NCI-H526 treated with DMSO at 0.1 percent for 48 hours (cell line): Measurements from ENCODE around the gene NDUFS3.
"Not testable (repeated sequence)": the region's sequence is repeated elsewhere in the genome, so short reads cannot be mapped to it uniquely, and the experiment has no call there.

Experiments
- DNase-seq: peaks from one replicate; lab custom pipeline; 2025; lab: John Stamatoyannopoulos, UW

The NDUFS3 gene

DNA sequence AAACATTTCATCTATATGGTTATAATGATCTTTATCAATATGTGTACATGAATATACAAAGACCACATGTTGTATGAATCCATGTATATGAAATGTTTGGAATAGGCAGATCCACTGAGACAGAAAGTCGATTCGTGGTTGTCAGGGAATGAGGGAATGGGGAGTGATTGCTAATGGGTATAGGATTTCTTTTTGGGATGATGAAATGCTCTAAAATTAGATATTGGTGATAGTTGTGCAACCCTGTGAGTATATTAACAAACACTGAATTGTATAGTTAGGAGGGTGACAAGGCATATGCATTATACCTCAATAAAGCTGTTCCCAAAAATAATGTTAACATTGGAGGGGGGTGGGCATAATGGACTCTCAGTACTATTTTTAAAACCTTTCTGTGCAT lies 18.4 kb upstream of the NDUFS3 start:
- DNase-seq, result no peak

DNA sequence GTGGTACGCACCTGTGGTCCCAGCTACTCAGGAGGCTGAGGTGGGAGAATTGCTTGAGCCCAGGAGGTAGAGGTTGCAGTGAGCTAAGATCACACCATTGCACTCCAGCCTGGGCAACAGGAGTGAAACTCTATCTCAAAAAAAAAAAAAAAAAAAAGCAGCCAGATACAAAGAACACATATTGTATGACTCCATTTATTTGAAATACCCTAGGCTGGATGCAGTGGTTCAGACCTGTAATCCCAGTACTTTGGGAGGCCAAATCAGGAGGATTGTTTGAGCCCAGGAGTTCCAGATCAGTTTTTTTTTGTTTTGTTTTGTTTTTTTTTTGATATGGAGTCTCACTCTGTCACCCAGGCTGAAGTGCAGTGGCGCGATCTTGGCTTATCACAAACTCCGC lies 16.5 kb upstream of the NDUFS3 start:
- DNase-seq, result not testable (repeated sequence)

GRCh38 chr11:47564366-47564765 lies 14.5 kb upstream of the NDUFS3 start:
- not testable (repeated sequence) for DNase-seq

GRCh38 chr11:47564933-47565339 lies 13.9 kb upstream of the NDUFS3 start:
- no peak for DNase-seq

DNA sequence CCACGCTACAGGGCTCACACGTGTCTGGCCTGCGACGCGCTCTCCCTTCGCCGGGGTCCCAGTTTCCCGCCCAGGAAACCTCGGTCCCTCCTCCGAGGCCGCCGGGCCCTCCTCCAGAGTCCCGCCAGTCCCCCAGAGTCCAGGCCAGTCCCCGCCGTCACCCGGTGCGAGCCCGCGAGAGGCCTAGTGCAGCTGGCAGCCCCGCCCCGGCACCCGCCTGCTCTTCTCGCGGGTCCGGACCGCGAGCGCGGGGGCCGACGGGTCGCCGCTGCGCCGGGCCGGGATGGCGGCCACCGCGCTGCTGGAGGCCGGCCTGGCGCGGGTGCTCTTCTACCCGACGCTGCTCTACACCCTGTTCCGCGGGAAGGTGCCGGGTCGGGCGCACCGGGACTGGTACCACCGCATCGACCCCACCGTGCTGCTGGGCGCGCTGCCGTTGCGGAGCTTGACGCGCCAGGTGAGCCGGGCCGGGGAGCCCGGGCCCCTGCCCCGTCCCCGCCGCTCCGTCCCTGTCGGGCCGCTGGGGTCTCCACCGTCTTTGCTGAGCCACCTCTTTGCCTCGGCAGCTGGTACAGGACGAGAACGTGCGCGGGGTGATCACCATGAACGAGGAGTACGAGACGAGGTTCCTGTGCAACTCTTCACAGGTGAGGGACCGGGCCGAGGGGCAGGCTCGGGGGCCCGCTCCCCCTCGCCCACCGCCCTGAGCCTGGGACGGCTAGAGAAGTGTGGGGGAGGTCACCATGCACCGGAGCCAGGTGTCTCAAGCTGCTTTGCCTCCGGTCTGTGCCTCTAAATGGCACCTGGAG lies 13.3 kb upstream of the NDUFS3 start, which contains the start of gene PTPMT1:
PTPMT1 (plus strand) TSS at position 260 of the 809 bp plus-strand sequence; CDS start at position 284, 24 bp downstream.
- DNase-seq, result peak; percentile 46

DNA sequence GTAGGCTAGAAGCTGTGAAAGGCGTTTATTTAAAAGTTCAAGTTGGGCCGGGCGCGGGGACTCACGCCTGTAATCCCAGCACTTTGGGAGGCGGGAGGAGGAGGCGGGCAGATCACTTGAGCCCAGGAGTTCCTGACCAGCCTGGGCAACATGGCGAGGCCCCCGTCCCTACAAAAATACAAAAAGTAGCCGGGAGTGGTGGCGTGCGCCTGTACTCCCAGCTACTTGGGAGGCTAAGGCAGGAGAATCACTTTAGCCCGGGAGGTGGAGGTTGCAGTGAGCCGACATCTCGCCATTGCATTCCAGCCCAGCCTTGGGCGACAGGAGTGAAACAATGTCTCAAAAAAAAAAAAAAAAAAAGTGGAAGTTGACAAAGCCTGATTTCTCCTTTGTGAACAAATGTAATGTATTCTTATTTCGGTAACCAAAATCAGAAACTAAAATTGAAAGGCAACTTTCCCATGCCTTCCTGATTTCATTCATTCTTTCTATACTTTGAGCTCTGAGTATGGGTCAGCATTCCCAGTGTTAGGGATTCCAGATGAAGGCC lies 12.7 kb upstream of the NDUFS3 start:
- peak; percentile 30 for DNase-seq

GRCh38 chr11:47569646-47570045 lies 9.2 kb upstream of the NDUFS3 start:
- no peak for DNase-seq

DNA sequence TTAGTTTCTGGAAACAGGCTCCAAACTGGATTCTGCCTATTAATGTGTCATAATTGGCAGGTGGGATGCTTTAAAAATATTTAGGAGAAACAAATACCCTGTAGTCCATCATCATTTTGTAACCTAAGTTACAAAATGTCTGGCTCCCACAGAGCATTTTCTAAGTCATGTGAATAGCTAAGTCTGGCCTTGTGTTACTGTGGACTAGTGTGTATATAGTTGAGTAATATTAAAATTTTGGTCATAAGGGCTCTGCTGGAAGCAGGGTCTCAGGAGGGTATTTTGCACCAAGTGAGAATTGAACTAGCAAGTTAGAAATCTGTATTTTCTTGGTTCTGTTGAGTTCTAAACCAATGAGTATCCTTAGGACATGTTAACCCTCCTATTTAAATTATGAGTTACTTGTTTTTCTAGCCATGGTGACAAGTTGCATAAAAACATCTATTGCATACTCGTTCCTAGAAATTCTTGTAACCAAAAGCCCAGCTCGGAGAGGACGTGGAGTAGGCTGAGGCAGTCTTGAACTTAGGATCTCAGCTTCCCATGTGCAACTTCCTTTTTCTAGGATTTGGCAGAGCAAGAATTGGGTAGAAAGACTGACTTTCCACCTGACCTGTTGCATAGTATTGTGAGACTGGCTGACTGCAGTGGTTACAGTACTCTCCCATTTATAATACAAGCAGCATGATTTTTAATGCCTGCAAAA lies 8.1 kb upstream of the NDUFS3 start:
- DNase-seq, result no peak

DNA sequence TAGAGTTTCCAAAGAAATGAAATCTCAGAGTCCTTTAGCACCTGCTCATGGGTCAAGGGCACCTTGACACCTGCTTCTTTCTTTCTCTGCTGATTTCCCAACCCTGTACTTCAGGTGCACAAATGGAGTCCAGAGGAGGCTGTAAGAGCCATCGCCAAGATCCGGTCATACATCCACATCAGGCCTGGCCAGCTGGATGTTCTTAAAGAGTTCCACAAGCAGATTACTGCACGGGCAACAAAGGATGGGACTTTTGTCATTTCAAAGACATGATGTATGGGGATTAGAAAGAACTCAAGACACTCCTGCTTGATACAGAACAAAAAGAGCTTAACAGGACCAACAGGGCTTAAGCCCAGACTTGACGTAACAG lies 7.5 kb upstream of the NDUFS3 start:
- no peak for DNase-seq

- DNase-seq, result no peak
These were observed 7.0 kb upstream of the NDUFS3 start for GRCh38 chr11:47571895-47572294.

DNA sequence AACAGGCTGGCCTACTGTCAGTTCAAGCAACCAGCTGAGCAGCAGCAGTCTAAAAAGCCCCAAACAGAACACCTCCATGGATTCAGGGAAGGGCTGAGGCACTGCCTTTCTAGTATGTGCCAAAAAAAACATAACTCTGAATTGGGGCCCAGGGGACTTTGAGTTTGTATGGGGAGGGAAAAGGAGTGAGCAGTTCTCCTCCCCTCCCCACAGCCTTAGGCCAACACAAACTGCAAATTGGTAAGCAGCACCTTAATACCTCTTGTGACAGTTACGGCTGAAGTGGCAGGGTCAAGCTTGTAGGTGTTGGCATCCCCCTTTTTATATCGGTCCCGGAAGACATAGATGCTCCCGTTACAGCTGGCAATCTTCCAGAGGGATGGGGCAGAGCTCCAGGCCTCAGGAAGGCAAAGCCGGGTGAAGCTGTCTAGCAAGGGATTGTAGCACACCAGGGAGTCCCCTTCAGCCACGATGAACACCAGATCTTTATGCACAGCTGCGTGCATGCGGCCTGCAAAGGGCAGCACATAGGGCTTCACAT lies 6.1 kb upstream of the NDUFS3 start:
- DNase-seq, result no peak

- DNase-seq, result no peak
These were observed 5.6 kb upstream of the NDUFS3 start for GRCh38 chr11:47573321-47573720.

GRCh38 chr11:47577460-47578041 lies 1.3 kb upstream of the NDUFS3 start:
- DNase-seq, result no peak

DNA sequence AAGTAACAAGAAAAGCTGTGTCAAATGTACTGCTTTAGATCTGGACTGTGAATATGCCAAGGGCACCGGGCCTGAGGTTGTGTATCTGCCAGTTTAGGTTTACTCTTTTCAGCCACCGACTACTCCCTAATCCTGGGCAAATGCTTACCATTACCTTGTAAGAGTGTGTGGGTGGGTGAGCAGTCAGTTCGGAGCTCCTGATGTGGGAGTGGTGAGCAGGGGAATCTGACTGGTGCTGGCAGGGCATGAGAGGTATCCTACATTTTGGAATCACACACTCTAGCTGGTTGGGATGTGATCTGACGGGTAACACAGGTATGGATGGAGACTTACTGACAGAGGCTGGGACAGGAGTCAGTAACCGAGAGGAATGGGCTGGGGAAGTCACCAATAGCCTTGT lies 5.0 kb downstream of the NDUFS3 start:
- no peak for DNase-seq

GRCh38 chr11:47586098-47586855 lies 7.4 kb downstream of the NDUFS3 start, which contains the start of gene FAM180B:
FAM180B (plus strand) TSS chr11:47586678; CDS start chr11:47586769, 91 bp downstream.
- no peak for DNase-seq

DNA sequence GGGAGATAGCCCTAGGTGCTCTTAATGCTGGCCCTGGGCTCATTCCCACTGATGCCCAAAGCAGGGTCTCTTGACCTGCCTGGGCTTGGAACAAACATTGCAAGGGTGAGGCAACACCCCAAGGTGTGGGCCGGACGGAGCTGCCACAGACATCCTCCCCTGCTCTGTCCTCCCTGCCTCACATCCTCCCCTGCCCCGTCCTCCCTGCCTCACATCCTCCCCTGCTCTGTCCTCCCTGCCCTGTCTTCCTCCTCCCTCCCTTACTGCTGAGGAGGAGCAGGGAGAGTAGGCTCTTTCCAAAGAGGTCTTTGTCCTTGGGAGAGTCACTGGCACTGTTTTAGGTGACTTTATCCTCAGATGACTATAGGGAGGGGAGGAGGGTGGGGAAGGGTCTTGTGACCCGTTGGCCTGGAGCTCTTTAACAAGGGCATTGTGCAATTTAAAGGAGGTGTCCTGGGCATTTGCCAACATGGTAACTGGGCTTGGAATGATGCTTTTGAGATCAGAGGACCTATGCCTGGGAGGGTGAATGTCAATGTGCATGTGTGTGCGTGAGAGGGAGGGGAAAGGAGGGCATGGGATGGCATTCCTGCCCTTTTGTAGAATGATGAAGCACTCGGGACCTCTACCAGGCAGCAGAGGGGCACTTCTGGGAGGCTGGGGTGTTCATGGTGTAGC lies 8.3 kb downstream of the NDUFS3 start:
- no peak for DNase-seq

DNA sequence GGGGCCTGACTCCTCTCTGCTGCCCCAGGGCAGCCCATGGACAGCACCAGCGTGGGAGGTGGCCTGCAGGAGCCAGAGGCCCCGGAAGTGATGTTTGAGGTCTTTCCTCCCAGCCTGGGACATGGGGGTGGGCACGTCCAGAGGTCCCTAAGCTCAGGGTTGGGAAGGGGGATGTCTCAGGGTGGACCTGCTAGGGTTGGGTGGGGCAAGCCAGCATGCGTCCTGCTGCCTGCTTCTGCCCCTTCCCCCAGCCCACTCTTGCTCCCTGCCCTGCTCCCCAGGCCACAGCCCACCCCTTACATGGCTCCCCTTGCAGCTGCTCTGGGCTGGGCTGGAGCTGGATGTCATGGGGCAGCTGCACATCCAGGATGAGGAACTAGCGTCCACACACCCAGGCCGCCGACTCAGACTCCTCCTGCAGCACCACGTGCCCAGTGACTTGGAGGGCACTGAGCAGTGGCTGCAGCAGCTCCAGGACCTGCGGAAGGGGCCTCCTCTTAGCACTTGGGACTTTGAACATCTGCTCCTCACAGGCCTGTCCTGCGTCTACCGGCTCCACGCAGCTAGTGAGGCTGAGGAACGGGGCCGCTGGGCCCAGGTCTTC lies 9.0 kb downstream of the NDUFS3 start:
- no peak for DNase-seq

- DNase-seq, result no peak
These were observed 10.2 kb downstream of the NDUFS3 start for GRCh38 chr11:47589118-47589517.

DNA sequence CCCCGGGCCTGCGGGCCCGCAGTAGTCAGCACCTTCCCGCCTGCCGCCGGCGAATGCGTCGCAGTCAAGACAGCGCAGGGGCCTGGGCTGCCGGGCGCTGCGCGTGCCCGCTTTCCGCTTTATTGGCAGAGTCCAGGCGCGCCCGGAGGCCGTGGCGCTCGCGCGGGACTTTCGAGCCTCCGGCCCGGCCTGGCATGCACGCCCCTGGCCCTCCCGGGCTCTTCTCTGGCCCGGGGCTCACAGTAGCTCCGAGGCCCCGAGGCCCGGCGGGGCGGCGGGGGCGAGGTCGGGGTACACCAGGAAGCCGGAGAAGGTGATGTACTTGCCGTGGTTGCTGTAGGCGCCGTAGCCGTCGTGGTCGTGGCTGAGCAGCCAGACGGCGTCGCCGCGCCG lies 10.7 kb downstream of the NDUFS3 start:
- no peak for DNase-seq
